Fibroblast of villous mesenchyme (primary cell): Measurements from ENCODE around the gene FN3KRP. TPM values are rescaled to one million over a fixed set of nuclear protein-coding genes. Genes with fewer than 3 reads are reported as not detected.
"Not testable (repeated sequence)": the region's sequence is repeated elsewhere in the genome, so short reads cannot be mapped to it uniquely, and the experiment has no call there.

ENCODE experiments used
- DNase-seq: peaks from one replicate; pipeline ENCODE4 v3.0.0-alpha.2; 2010; ENCODE audit warnings: low read depth
- H3K4me3 ChIP-seq: 2 replicates; pipeline ENCODE4 v1.5.1; 2011; ENCODE audit warnings: low read depth, mild to moderate bottlenecking, low read length
- total RNA-seq: library from RNA; depleted of rRNA; stranded (reverse); fragments of >200 nt; gene quantifications from 2 replicates; pipeline ENCODE4 v1.2.3, GENCODE V29; 2012
- TF ChIP-seq, protein P1 (sequence below): IDR thresholded peaks from 2 replicates; pipeline ENCODE4 v1.5.1; 2012; ENCODE audit warnings: low read depth, mild to moderate bottlenecking, low read length; ENCODE audit not compliant: insufficient read depth

The FN3KRP gene
- total RNA-seq, 1 donor = 11.2 TPM

DNA sequence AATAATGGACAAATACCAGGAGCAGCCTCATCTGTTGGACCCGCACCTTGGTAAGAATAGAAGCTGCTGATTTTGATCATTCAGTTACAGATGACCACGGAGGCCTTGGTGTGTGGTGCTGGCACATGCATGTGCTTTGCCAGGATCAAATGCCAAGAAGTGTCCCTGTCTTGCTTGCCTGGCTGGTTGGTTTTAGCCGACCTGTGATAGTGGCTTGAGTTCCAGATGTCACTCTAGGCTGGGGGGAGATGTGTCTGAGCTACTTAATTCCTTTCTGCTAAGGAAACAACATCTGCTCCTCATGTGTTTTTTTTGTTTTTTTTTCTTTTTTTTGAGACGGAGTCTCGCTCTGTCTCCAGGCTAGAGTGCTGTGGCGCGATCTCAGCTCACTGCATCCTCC, 39.7 kb downstream of the FN3KRP start:
- no peak overlapping the region for H3K4me3 ChIP-seq
- no peak for DNase-seq
- TF ChIP-seq, protein P1, sequence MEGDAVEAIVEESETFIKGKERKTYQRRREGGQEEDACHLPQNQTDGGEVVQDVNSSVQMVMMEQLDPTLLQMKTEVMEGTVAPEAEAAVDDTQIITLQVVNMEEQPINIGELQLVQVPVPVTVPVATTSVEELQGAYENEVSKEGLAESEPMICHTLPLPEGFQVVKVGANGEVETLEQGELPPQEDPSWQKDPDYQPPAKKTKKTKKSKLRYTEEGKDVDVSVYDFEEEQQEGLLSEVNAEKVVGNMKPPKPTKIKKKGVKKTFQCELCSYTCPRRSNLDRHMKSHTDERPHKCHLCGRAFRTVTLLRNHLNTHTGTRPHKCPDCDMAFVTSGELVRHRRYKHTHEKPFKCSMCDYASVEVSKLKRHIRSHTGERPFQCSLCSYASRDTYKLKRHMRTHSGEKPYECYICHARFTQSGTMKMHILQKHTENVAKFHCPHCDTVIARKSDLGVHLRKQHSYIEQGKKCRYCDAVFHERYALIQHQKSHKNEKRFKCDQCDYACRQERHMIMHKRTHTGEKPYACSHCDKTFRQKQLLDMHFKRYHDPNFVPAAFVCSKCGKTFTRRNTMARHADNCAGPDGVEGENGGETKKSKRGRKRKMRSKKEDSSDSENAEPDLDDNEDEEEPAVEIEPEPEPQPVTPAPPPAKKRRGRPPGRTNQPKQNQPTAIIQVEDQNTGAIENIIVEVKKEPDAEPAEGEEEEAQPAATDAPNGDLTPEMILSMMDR = no peak

GRCh38 chr17:82765371-82765770, 48.9 kb downstream of the FN3KRP start:
- no peak for DNase-seq
- H3K4me3 ChIP-seq = no peak overlapping the region
- TF ChIP-seq, protein P1 = no peak

DNA sequence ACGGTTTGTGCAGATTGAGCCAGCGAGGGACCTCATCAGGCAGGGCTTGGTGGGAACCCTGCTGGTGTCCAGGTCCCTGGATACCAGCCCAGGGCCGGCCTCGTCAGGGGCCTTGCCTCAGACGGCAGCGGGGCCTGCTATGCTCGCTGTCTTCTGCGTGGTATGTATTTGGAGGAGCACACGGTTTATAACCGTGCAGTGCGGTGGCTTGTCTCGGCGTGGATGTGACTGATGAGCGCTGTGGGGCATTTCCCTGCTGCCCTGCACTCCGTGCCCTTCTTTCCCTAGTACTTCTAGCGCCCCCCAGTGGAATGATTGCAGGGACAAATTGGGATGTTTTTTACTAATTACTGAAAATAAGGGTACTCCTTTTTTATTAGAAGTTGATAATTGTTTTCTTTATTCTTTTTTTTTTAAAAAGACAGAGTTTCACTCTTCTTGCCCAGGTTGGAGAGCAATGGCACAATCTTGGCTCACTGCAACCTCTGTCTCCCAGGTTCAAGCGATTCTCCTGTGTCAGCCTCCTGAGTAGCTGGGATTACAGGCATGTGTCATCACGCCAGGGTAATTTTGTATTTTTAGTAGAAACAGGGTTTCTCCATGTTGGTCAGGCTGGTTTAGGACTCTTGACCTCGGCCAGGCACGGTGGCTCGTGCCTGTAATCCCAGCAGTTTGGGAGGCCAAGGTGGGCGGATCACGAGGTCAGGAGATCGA, 50.7 kb downstream of the FN3KRP start:
- TF ChIP-seq, protein P1 = peak; percentile 72
- peak; percentile 66 for DNase-seq
- no peak overlapping the region for H3K4me3 ChIP-seq

DNA sequence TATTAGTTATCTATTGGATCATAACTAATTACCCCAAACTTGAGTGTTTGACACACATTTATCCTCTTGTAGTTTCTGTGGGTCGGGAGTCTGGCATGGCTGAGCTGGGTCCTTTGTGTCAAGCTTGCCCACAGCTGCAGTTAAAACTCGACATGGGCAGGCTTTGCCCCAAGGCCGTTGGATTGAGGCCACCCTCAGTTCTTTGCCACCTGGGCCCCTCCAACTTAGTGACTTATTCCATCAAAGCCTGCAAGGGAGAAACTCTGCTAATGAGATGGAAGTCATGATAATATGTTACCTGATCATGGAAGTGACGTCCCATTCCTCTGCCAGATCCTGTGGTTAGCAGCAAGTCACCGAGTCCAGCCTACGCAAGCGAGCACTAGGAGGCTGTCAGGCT, 52.5 kb downstream of the FN3KRP start:
- no peak overlapping the region for H3K4me3 ChIP-seq
- DNase-seq = no peak
- TF ChIP-seq, protein P1 = no peak

DNA sequence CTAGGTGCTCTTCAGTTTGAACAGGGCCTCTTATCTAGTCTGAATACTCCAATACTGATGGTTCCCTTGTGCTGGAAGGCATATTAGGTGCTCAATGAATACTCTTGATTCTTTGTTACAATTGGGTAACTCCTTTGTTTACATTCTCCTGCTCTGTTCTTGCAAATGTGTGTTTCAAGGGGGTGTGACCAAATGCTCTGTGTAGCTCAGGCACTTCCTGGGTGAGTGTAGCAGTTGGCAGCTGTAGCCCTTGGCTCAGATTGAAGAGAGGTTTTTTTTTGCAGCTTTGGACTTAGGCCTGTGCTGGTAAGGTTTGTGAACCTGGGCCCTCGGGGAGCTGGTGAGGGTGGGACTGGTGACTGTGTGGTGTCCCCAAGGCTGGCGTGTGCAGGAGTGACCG, 55.5 kb downstream of the FN3KRP start:
- TF ChIP-seq, protein P1 = no peak
- peak; percentile 76 for DNase-seq
- no peak overlapping the region for H3K4me3 ChIP-seq

DNA sequence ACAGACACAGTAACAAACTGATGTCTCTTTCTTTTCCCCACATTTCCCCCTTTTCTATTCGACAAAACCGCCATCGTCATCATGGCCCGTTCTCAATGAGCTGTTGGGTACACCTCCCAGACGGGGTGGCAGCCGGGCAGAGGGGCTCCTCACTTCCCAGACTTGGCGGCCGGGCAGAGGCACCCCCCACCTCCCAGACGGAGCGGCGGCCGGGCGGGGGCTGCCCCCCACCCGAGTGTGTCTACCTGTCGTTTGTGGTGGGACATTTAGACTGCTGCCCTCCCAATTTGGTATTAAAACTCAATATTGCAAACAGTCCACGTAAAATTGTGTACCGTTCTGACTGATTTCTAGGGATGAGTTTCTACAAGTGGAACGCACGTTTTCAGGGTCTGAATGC, 58.0 kb downstream of the FN3KRP start:
- not testable (repeated sequence) for H3K4me3 ChIP-seq, DNase-seq

DNA sequence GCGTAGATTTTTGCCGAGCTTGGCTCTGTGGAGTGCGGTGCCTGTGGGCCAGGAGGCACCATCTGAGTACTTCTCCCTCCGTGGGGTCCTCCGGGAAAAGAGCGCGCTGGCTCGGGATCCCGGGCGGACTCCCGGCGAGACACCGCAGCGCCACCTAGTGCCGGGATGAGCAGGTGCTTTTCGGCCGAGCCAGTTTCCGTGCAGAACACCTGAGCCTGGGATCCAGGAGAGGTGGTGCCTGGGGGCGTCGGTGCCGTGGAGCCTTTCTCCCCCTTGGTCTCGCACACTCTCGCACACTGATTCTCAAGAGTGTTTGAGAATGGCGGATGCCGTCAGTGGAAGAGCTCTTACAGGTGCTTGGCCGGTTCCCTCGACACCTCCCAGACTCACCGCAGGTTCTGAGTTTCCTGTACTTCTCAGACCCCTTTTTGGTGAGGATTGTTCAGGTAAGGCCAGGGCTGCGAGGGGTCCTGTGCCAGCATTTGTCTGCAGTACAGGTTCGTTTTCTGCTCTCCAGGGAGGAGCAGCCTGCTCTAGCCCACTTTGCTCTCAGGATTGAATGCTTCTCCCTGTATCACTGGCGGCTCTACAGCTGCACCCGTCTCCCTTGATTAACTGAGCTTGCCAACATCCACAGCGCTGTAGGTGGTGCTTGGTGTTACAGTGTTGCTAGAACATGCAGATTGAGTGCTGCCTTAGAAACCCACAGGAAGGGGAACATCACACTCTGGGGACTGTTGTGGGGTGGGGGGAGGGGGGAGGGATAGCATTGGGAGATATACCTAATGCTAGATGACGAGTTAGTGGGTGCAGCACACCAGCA, 58.7 kb downstream of the FN3KRP start:
- DNase-seq = peak; percentile 51
- TF ChIP-seq, protein P1 = peak; percentile 91
- peak overlapping the region; percentile 15 for H3K4me3 ChIP-seq
